Measurements from ENCODE around the gene ROBO1.

DNA sequence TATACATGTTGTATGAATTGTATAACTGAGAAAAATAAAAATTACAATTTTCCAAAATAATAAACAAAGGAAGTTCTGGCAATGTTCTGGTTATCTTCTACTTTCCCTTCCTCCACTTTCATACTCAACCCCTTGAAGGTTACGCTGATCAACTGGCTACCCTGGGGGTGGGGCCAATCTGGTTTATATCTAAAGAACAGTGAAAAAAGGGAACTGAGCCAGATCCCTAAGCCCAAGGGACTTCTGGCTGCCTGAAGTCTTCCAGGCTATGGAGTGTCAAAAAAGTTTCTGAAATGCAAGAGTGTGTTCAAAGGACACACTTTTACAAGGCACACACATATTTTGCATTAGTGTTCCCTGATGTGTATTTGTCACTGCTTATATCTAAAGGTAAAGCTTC, 591.9 kb downstream of the ROBO1 start:
- TF ChIP-seq EZH2 (IDR thresholded peaks at IDR 0.05; ENCODE audit: borderline replicate concordance, low read depth, low read length, severe bottlenecking) (no peak), POLR2AphosphoS5 (IDR thresholded peaks at IDR 0.05; ENCODE audit: insufficient read depth, low read depth, low read length) (no peak), POLR2A (IDR thresholded peaks at IDR 0.05; ENCODE audit: low read depth, low read length) (no peak), JUN (IDR thresholded peaks at IDR 0.05; ENCODE audit: borderline replicate concordance, insufficient read depth, insufficient read length, low read depth) (no peak), MYC (IDR thresholded peaks at IDR 0.05; ENCODE audit: low read depth, low read length) (no peak), FOS (IDR thresholded peaks at IDR 0.05; ENCODE audit: borderline replicate concordance, insufficient read depth, low read length) (no peak), GATA2 (IDR thresholded peaks at IDR 0.05; ENCODE audit: insufficient read depth, insufficient read length, low read depth, low read length) (no peak)
- TF ChIP-seq, protein P1, sequence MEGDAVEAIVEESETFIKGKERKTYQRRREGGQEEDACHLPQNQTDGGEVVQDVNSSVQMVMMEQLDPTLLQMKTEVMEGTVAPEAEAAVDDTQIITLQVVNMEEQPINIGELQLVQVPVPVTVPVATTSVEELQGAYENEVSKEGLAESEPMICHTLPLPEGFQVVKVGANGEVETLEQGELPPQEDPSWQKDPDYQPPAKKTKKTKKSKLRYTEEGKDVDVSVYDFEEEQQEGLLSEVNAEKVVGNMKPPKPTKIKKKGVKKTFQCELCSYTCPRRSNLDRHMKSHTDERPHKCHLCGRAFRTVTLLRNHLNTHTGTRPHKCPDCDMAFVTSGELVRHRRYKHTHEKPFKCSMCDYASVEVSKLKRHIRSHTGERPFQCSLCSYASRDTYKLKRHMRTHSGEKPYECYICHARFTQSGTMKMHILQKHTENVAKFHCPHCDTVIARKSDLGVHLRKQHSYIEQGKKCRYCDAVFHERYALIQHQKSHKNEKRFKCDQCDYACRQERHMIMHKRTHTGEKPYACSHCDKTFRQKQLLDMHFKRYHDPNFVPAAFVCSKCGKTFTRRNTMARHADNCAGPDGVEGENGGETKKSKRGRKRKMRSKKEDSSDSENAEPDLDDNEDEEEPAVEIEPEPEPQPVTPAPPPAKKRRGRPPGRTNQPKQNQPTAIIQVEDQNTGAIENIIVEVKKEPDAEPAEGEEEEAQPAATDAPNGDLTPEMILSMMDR (IDR thresholded peaks at IDR 0.05; ENCODE audit: extremely low read depth in 1 of 2, insufficient read depth in 1 of 2, low read depth in 1 of 2, low read length in 2 of 2): no peak
- TF ChIP-seq, protein P2, sequence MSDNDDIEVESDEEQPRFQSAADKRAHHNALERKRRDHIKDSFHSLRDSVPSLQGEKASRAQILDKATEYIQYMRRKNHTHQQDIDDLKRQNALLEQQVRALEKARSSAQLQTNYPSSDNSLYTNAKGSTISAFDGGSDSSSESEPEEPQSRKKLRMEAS (IDR thresholded peaks at IDR 0.05; ENCODE audit: insufficient read depth, insufficient read length): no peak

Data from endothelial cell of umbilical vein (primary cell).